Natural killer cell (primary cell): ENCODE data around the gene GALNT13. TPM values are rescaled to one million over a fixed set of nuclear protein-coding genes. Genes with fewer than 3 reads are reported as not detected.

Experiments
- ATAC-seq, 3 donors: fragments of 150-1000 bp in 2 of 3; fragments of 200-7000 bp in 1 of 3; cut with Tn5 transposase; 1 replicate in 1 of 3; 2 replicates in 2 of 3; pipeline ENCODE4 v1.10.0; 2021; ENCODE audit warnings: mild to moderate bottlenecking in 2 of 3, moderate library complexity in 2 of 3
- DNase-seq, 2 donors: peaks; one replicate each; pipeline versions ENCODE4 v3.0.0 to v3.0.0-alpha.2; 2013 to 2021; ENCODE audit warnings: mixed read lengths in 1 of 2
- H3K27ac ChIP-seq: one replicate; pipeline ENCODE4 v1.5.1; 2013; ENCODE audit warnings: mild to moderate bottlenecking, low read length
- H3K27me3 ChIP-seq: one replicate; pipeline ENCODE4 v1.6.1; 2013; ENCODE audit warnings: low read length; ENCODE audit not compliant: control insufficient read depth, insufficient read depth
- H3K36me3 ChIP-seq: one replicate; pipeline ENCODE4 v1.6.1; 2013; ENCODE audit warnings: low read length; ENCODE audit not compliant: control insufficient read depth, insufficient read depth
- H3K4me1 ChIP-seq: one replicate; pipeline ENCODE4 v1.6.1; 2013; ENCODE audit warnings: low read length; ENCODE audit not compliant: control insufficient read depth, insufficient read depth
- H3K4me3 ChIP-seq: one replicate; pipeline ENCODE4 v1.5.1; 2013; ENCODE audit warnings: low read length
- H3K9me3 ChIP-seq: one replicate; pipeline ENCODE4 v1.6.1; 2013; ENCODE audit warnings: low read length; ENCODE audit not compliant: control insufficient read depth, insufficient read depth
- H3K27ac Mint-ChIP-seq, 2 donors: one replicate each; pipeline ENCODE4 v1.8.0; 2022; ENCODE audit warnings: mild to moderate bottlenecking in 2 of 2, mixed read lengths in 2 of 2, moderate library complexity in 1 of 2
- H3K27me3 Mint-ChIP-seq, 2 donors: one replicate each; pipeline ENCODE4 v1.8.0; 2022; ENCODE audit warnings: low read depth in 2 of 2, mixed read lengths in 2 of 2
- H3K36me3 Mint-ChIP-seq: one replicate; pipeline ENCODE4 v1.8.0; 2022; ENCODE audit warnings: mixed read lengths
- H3K4me1 Mint-ChIP-seq, 2 donors: one replicate each; pipeline ENCODE4 v1.8.0; 2022; ENCODE audit warnings: mixed read lengths in 2 of 2
- H3K4me3 Mint-ChIP-seq: one replicate; pipeline ENCODE4 v1.8.0; 2022; ENCODE audit warnings: mild to moderate bottlenecking, moderate library complexity, mixed read lengths
- H3K9me3 Mint-ChIP-seq, 2 donors: one replicate each; pipeline ENCODE4 v1.8.0; 2022; ENCODE audit warnings: mixed read lengths in 2 of 2
- WGBS: methylation state at CpG from one replicate; pipeline ENCODE4 v1.1.7; 2013; ENCODE audit warnings: missing lambda C conversion rate; ENCODE audit not compliant: insufficient coverage; 5-methylcytosine and 5-hydroxymethylcytosine counted together
- intact Hi-C: fragments of 100-400 bp; cut with micrococcal nuclease; formaldehyde crosslinking; loops from one replicate; pipeline ENCODE4 v1.14.2; 2022
- total RNA-seq, 4 donors: library from RNA; stranded (reverse); fragments of 120-200 nt in 1 of 4; gene quantifications; one replicate each; pipeline versions ENCODE4 v1.2.3 to v1.2.4, GENCODE V29; 2013 to 2022
- TF ChIP-seq, protein P1 (sequence below): fragments of 200-600 bp; IDR thresholded peaks from one replicate; pipeline ENCODE4 v1.8.0; 2022; ENCODE audit warnings: antibody characterized with exemption

Gene GALNT13
- total RNA-seq, 3 donors from 2014 or later (not counting 1 experiment from before 2014, with no cell fraction given) = not detected

DNA sequence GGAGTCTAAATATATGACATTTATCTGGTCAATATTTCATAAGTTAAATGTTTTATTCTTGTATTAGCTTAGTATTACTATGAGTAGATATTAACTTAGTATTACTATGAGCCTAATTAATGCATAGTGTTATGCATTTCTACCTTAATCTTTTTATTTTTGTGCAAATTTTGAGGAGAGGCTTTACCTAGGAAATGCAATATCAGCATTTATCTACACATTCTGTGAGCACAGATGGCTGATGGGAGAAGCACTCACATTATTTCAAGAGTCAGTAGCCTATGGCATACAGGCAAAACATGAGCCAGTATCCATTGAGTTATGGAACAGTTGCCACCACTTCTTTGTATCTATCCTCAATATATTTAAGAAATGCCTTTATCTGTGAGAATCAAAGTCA is 422.1 kb downstream of the GALNT13 start:
- H3K9me3 Mint-ChIP-seq = peaks cover 13 to 17% of the 10 kb centered on the region in 2 donors
- H3K27me3 Mint-ChIP-seq = no peaks in the 10 kb centered on the region
- H3K4me3 Mint-ChIP-seq = no peak overlapping the region
- H3K27ac ChIP-seq = no peak overlapping the region
- no peaks in the 10 kb centered on the region for H3K4me1 Mint-ChIP-seq
- TF ChIP-seq, protein P1, sequence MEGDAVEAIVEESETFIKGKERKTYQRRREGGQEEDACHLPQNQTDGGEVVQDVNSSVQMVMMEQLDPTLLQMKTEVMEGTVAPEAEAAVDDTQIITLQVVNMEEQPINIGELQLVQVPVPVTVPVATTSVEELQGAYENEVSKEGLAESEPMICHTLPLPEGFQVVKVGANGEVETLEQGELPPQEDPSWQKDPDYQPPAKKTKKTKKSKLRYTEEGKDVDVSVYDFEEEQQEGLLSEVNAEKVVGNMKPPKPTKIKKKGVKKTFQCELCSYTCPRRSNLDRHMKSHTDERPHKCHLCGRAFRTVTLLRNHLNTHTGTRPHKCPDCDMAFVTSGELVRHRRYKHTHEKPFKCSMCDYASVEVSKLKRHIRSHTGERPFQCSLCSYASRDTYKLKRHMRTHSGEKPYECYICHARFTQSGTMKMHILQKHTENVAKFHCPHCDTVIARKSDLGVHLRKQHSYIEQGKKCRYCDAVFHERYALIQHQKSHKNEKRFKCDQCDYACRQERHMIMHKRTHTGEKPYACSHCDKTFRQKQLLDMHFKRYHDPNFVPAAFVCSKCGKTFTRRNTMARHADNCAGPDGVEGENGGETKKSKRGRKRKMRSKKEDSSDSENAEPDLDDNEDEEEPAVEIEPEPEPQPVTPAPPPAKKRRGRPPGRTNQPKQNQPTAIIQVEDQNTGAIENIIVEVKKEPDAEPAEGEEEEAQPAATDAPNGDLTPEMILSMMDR = no peak
- no peak for ATAC-seq
- intact Hi-C loops = no loop called here
- H3K4me1 ChIP-seq = no peaks in the 10 kb centered on the region
- H3K36me3 ChIP-seq = no peaks in the 10 kb centered on the region
- no peak overlapping the region for H3K4me3 ChIP-seq
- H3K36me3 Mint-ChIP-seq = no peaks in the 10 kb centered on the region
- H3K27me3 ChIP-seq = no peaks in the 10 kb centered on the region
- peaks cover 16% of the 10 kb centered on the region for H3K9me3 ChIP-seq
- DNase-seq = no peak
- H3K27ac Mint-ChIP-seq = no peak overlapping the region

DNA sequence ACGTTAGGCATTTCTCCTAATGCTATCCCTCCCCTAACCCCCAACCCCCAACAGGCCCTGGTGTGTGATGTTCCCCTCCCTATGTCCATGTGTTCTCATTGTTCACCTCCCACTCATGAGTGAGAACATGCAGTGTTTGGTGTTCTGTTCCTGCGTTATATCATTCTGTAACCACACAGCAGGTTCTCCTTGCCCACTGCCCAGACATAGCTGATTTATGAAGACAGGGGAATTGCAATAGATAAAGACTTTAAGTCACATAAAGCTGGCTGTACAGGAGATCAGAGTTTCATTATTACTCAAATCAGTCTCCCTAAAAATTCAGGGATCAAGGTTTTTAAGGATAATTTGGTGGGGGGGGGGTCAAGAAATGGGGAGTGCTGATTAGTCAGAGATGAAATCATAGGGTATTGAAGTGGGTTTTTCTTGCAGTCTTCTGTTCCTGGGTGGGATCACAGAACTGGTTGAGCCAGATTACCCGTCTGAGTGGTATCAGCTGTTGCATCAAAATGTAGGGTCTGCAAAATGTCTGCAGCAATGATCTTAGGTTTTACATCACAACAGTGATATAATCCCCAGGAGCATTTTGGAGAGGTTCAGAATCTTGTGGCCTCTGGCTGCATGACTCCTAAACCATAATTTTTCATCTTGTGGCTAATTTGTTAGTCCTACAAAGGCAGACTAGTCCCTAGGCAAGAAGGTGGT is 434.7 kb downstream of the GALNT13 start:
- H3K27ac ChIP-seq = no peak overlapping the region
- Mint-ChIP-seq H3K9me3 (peaks cover 6 to 19% of the 10 kb centered on the region in 2 donors), H3K27ac (no peak overlapping the region), H3K27me3 (no peaks in the 10 kb centered on the region), H3K36me3 (no peaks in the 10 kb centered on the region), H3K4me3 (no peak overlapping the region), H3K4me1 (no peaks in the 10 kb centered on the region)
- intact Hi-C loops = no loop called here
- H3K4me1 ChIP-seq = no peaks in the 10 kb centered on the region
- ATAC-seq (no peak), DNase-seq (no peak)
- TF ChIP-seq, protein P1 = no peak
- no peak overlapping the region for H3K4me3 ChIP-seq
- H3K27me3 ChIP-seq = no peaks in the 10 kb centered on the region
- H3K36me3 ChIP-seq = no peaks in the 10 kb centered on the region
- WGBS = 86% methylated on average over 3 of the region's 3 CpGs
- H3K9me3 ChIP-seq = no peaks in the 10 kb centered on the region

DNA sequence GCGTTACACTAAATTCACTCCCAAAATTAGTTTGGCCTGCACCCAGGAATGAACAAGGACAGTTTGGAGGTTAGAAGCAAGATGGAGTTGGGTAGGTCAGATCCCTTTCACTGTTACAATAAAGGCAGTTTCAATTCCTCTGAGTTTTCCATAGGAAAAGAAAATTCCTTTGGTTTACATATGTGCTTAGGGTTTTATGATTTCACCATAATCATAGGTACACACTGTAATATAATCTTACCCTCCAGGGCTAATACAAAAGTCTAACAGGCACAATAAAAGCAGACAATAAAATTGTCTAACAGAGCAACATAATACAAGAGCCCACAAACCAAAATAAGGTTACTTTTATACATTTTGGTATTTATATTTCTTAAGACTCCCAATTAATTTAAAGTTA is 435.3 kb downstream of the GALNT13 start:
- Mint-ChIP-seq H3K9me3 (peaks cover 6 to 19% of the 10 kb centered on the region in 2 donors), H3K36me3 (no peaks in the 10 kb centered on the region), H3K27me3 (no peaks in the 10 kb centered on the region), H3K4me1 (no peaks in the 10 kb centered on the region), H3K4me3 (no peak overlapping the region), H3K27ac (no peak overlapping the region)
- DNase-seq = no peak
- H3K36me3 ChIP-seq = no peaks in the 10 kb centered on the region
- no peaks in the 10 kb centered on the region for H3K4me1 ChIP-seq
- intact Hi-C loops = no loop called here
- H3K4me3 ChIP-seq = no peak overlapping the region
- TF ChIP-seq, protein P1 = no peak
- ATAC-seq = no peak
- no peak overlapping the region for H3K27ac ChIP-seq
- H3K27me3 ChIP-seq = no peaks in the 10 kb centered on the region
- WGBS = no CpG with 5 or more reads among the region's 1 CpG
- no peaks in the 10 kb centered on the region for H3K9me3 ChIP-seq

DNA sequence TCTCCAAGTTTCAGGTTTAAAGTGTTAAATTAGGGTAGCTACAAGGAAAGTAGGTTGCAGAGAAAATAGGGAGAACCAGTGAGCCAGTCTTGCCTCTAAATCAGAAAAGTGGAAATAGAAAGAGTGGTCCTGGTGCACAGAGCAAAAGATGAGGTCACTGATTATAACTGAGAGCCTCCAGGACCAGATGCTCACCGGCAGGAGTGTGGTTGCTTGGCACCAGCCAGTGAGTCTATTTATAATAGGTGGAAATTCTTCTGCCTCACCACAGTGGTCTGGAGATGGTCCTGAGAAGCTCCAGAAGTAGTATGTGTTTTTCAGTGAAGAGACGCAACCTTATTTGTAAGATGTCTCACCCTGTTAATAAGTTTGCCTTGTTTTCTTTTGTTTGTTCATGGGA is 452.9 kb downstream of the GALNT13 start:
- no peaks in the 10 kb centered on the region for H3K4me1 Mint-ChIP-seq
- no peak overlapping the region for H3K27ac ChIP-seq
- H3K9me3 ChIP-seq = peaks cover 6% of the 10 kb centered on the region
- H3K36me3 ChIP-seq = no peaks in the 10 kb centered on the region
- H3K4me3 ChIP-seq = no peak overlapping the region
- intact Hi-C loops = no loop called here
- H3K27ac Mint-ChIP-seq = no peak overlapping the region
- no peaks in the 10 kb centered on the region for H3K27me3 Mint-ChIP-seq
- H3K4me3 Mint-ChIP-seq = no peak overlapping the region
- H3K27me3 ChIP-seq = no peaks in the 10 kb centered on the region
- TF ChIP-seq, protein P1 = no peak
- peaks cover 11 to 19% of the 10 kb centered on the region in 2 donors for H3K9me3 Mint-ChIP-seq
- ATAC-seq (no peak), DNase-seq (no peak)
- H3K4me1 ChIP-seq = no peaks in the 10 kb centered on the region
- H3K36me3 Mint-ChIP-seq = no peaks in the 10 kb centered on the region
- WGBS = 96% methylated on average over 2 of the region's 2 CpGs
